ENCODE results near the gene C11orf98.
"Not testable (repeated sequence)": the region's sequence is repeated elsewhere in the genome, so short reads cannot be mapped to it uniquely, and the experiment has no call there.

The C11orf98 gene

GRCh38 chr11:62682518-62682917 is 17.5 kb upstream of the C11orf98 start:
- no peak for DNase-seq (ENCODE audit: low spot score)

DNA sequence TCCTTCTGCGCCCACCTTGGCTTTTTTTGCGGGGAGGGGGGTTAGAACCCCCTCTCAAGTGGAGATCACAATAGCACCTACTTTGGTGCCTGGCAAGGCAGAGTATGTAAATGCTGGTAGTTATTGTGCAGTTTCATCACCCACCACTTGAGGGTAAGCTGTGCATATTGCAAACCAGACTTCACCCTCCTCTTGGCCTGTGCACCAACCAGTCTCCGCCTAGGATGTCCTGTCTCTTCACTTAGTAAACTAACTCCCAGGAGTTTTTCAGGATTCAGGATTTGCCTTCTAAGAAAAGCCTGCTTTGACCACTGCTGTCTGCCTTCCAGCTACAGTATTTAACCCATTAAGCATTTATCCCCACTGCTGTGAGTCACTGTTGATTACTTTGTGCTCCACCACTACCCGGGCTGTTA is 15.8 kb upstream of the C11orf98 start:
- DNase-seq (ENCODE audit: low spot score) = peak; percentile 64

GRCh38 chr11:62678770-62679696 is 14.0 kb upstream of the C11orf98 start, which contains the start of gene UBXN1:
TSS of gene UBXN1 (minus strand) at chr11:62679073. CDS start at chr11:62678923, 150 bp downstream.
- peak; percentile 88 for DNase-seq (ENCODE audit: low spot score)

- DNase-seq (ENCODE audit: low spot score) = no peak
These were observed 13.4 kb upstream of the C11orf98 start for GRCh38 chr11:62678433-62678769.

DNA sequence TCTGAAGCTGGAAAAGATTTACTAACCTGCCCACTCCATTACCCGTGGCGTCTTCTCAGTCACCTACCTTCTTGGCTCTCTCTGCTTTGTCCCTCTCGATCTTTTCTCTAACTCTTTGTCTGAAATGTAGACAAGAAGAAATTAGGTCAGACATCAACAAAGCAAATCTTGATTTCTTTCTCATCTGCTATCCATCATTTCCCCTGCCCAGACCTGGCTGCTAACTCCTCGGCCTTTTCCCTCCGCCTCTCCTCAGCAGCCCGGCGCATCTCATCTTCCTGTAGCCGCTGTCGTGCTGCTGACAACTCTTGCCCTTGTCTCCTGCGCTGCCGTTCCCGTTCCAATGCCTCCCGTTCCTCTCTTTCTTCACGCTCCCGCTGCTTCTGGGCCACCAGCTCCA is 12.7 kb upstream of the C11orf98 start:
- no peak for DNase-seq (ENCODE audit: low spot score)

- no peak for DNase-seq (ENCODE audit: low spot score)
These were observed 12.1 kb upstream of the C11orf98 start for GRCh38 chr11:62677156-62677555.

DNA sequence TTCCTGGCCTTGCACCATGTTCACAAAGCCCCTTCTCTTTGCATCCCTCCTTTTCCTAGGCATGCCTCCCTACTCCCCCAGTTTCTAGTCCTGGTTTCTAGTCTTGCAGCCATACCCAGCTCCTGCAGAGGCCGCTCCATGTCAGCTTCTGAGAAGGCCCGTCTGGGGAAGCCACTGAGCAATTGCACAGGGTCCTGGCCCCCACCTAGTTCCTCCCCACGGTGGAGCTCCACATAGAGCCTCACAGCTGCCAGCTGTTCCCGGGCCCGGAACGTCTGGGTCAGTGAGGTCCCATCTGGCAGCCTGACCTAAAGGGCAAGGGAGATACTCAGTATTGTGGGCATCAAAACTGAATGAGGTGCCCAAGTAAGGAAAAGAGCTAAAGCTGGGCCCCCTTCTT is 11.7 kb upstream of the C11orf98 start:
- no peak for DNase-seq (ENCODE audit: low spot score)

DNA sequence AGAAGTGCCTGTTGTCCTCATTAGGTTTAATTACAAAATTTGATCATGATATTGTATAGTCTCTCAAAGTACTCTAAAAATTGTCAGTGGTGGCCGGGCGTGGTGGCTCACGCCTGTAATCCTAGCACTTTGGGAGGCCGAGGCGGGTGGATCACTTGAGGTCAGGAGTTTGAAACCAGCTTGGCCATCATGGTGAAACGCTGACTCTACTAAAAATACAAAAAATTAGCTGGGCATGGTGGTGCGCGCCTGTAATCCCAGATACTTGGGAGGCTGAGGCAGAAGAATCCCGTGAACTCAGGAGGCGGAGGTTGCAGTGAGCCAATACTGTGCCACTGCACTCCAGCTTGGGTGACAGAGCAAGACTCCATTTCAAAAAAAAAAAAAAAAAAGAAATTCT is 10.4 kb upstream of the C11orf98 start:
- DNase-seq (ENCODE audit: low spot score) = not testable (repeated sequence)

DNA sequence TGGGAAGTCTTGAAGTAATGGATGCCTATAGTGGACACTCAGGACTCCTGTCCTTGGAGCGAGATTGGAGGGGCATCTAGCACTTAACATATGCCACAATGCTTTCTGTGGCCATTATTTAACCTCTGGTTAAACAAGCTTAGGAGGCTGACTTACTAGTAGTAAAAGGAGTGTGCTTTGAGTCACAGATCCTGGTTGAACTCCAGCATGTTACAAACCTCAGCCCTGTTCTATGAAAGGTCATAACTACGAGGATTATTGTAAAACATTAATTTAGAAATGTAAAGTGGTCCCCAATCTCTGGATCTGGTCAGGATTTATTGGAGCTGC is 8.2 kb upstream of the C11orf98 start:
- no peak for DNase-seq (ENCODE audit: low spot score)

GRCh38 chr11:62671608-62672389 is 6.8 kb upstream of the C11orf98 start, which contains the start of the genes LBHD1 and UQCC3:
TSS of gene LBHD1 (minus strand) at chr11:62672267. CDS start at chr11:62670031, 2,236 bp downstream.
TSS of gene UQCC3 (plus strand) at chr11:62671673. CDS start at chr11:62671746, 73 bp downstream.
- DNase-seq (ENCODE audit: low spot score) = peak; percentile 87

DNA sequence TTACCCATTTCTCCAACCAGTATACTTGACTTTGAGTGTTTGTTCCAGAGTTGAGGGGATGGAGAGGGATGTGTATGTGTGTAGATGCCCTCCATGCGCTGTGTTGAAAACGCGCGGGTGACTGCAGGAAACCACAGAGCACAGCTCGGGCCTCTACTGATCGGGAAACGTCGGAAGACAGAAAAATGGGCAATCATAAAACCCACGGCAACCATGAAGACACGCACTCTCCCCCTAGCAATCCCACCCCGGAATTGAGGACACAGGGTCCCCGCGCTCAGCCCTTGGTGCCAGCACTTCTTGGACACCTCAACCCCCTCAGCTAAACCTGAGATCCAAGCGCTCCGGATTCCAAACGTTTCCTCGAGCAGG is 6.2 kb upstream of the C11orf98 start:
- DNase-seq (ENCODE audit: low spot score) = no peak

DNA sequence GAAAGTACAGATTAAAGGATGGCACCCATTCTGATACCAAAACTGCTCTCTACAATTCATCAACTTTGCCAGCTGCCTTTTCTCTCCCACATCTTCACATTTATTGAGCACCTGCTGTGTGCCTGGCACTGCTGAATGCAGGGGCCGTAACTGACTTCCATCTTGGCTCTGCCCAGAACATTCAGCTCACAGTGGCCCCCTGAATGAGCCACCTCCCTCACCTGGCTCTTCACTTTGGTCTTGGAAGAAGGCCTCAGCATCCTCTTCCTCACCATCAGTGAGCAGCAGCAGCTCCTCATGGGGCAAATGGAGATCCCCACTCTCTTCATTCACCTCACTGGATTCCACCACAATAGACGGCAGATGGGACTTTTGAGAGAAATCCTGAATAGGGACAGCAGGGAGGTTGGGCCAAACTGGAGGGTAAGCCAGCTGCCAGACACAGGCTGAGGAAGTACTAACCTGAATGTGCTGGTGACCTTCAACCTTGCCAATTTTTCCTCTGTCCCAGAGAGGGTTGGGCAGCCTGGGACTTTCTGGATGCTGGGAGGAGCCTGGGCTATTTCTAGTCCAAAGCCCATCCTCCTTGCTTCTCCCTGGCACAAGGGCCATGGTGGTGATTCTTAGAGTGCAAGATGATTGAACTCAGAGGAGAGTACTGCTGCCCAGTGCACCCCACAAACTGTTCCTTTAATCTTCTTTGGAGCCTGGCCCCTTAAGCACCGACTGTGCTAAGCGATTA is 4.6 kb upstream of the C11orf98 start:
- DNase-seq (ENCODE audit: low spot score) = no peak

DNA sequence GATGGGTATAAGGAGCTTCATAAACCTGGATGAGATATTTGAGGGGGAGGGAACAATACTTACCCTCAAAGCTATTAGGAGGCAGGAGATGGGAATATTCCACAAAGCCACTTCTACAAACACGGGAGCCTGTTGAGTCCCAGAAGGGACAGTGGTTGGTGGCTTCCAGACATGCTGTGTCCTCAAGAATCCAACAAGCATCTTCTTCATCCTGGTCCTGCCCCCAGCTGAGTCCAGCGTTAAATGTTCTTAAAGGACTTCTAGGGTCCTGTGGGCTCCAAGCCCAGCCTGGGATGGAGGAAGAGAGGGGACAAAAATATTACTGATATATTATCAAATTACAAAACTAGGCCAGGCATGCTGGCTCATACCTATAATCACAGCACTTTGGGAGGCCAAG is 2.5 kb upstream of the C11orf98 start:
- DNase-seq (ENCODE audit: low spot score) = no peak

DNA sequence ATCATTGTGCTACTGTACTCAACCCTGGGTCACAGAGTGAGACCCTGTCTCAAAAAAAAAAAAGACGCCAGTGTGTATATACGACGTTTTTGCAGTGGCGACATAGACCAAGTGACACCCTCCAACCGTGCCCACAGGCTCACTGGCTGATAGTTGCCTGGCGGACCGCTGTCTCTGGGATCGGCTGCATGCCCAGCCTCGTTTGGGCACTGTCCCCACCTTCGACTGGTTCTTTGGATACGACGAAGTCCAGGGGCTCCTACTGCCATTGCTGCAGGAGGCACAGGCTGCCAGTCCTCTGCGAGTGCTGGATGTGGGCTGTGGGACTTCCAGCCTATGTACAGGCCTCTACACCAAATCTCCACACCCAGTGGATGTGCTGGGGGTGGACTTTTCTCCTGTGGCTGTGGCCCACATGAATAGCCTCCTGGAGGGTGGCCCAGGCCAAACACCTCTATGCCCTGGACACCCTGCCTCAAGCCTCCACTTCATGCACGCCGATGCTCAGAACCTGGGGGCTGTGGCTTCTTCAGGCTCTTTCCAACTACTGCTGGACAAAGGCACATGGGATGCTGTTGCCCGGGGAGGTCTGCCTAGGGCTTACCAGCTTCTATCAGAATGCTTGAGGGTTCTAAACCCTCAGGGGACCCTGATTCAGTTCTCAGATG is 1.4 kb upstream of the C11orf98 start:
- DNase-seq (ENCODE audit: low spot score) = no peak

DNA sequence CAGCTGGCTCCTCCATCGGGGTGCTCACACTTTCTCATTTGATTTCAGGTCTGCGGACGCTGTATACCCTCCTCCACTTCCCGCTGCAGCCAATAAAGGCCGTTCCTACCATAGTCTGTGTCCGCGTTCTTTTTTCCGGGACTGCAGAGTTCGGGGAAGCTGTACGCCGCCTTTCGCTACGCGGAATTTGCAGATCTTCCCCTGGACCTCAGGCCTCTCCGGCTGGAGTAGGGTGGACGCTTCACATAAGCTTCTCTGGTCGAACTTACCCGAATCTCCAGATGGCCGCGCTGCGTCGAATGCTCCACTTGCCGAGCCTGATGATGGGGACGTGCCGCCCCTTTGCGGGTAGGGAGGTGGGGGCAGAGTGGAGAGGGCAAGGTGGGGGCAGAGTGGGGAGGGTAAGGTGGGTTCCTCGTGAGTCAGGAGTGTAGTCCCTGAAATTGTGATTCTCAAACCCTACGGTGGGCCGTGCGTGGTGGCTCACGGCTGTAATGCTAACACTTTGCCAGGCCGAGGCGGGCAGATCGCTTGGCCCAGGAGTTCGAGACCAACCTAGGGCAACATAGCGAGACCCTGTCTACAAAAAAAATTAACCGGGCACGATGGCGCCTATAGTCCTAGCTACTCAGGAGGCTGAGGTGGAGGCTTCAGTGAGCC is 719 bp upstream of the C11orf98 start:
- DNase-seq (ENCODE audit: low spot score) = peak; percentile 56

DNA sequence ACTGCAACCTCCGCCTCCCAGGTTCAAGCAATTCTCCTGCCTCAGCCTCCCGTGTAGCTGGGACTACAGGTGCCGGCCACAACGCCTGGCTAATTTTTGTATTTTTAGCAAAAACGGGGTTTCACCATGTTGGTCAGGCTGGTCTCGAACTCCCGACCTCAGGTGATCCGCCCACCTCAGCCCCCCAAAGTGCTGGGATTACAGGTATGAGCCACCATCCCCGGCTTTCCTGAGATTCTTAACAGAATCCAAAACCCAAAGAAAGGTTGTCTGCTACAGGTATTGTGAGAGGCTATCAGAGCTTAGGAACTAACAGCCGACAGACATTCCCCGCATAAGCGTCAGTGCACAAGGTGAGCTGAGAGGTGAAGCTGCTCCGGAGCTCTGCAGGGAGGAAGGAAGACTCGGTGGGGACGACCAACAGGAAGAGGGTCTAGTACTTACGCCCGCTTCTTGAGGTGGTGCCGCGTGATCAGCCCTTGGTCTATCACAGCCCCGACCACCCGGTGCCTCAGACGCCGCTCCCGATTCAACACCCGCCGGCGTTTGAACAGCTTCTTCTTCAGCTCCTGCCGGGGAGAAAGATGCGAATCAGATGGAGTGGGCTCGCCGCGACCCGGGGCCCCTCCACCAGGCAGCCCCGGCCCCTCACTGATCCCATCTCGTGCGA is 470 bp downstream of the C11orf98 start:
- DNase-seq (ENCODE audit: low spot score) = no peak

- no peak for DNase-seq (ENCODE audit: low spot score)
These were observed 8.1 kb downstream of the C11orf98 start for GRCh38 chr11:62656796-62657429.

DNA sequence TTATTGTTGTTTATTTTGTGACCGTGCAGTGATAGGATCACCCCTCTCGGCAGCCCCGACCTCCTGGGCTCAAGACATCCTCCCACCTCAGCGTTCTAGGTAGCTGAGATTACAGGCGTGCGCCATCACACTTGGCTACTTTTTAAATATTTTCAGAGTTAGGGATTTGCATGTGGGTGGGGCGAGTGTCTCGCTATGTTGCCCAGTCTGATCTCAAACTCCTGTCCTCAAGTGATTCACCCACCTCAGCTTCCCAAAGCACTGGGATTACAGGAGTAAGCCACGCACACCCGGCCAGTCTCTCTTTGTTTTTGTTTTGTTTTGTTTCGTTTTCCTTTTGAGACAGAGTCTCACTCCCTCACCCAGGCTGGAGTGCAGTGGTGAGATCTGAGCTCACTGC is 10.7 kb downstream of the C11orf98 start:
- DNase-seq (ENCODE audit: low spot score) = no peak

DNA sequence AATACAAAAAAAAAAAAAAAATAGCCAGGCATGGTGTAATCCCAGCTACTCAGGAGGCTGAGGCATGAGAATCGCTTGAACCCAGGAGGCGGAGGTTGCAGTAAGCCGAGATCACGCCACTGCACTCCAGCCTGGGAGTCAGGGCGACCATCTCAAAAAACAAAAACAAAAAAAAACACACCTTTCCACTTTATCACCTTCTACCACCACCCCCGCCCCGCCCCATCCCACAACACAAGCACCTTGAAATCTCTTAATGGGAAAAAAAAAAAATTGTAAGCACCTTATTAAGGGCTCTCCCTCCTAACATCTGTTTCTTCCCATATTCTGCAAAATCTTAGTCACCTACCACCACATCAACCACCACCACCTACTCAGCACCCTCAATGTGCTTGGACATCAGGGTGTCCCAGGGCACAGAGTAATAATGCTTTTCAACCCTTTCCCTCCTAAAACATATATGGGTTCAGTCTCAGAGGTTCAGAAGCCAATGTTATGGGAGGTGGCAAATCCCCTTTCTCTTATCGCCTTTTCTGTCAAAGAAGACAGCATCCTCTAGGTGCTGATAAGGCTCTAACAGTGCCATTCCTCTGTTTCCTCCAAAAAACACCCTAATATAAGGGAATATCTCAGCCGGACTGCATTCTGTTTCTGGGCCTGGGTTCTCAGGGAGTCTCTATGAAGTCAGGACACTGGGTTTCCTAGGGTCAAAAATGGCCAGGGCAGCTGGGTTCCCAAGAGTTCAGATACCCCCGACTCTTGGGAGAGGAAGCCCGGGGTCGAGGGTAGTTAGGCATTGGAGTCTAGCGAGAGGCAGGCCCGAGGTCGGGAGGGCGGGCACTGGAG is 12.6 kb downstream of the C11orf98 start:
- no peak for DNase-seq (ENCODE audit: low spot score)

All from Ammon's horn (tissue), 1 donor.